ENCODE results near the gene NANS.

Gene NANS

DNA sequence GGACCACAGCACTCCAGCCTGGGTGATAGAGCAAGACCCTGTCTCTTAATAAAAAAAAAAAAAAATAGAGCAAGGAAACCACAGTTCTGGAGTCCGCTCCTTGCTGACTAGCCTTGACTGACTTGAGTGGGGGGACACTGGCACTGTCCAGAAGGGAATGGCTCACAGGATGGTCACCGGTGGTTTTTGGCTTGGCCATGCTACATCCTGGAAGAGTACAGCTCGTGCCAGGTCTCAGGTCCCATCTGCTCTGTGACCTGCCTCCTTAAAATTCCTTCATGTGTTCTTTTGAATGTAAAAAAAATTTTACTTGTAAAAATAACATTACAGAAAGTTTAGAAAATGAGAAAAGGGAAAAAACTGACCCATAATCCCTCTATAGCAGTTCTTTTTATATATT lies 5.6 kb downstream of the NANS start:
- TF ChIP-seq, protein P1, sequence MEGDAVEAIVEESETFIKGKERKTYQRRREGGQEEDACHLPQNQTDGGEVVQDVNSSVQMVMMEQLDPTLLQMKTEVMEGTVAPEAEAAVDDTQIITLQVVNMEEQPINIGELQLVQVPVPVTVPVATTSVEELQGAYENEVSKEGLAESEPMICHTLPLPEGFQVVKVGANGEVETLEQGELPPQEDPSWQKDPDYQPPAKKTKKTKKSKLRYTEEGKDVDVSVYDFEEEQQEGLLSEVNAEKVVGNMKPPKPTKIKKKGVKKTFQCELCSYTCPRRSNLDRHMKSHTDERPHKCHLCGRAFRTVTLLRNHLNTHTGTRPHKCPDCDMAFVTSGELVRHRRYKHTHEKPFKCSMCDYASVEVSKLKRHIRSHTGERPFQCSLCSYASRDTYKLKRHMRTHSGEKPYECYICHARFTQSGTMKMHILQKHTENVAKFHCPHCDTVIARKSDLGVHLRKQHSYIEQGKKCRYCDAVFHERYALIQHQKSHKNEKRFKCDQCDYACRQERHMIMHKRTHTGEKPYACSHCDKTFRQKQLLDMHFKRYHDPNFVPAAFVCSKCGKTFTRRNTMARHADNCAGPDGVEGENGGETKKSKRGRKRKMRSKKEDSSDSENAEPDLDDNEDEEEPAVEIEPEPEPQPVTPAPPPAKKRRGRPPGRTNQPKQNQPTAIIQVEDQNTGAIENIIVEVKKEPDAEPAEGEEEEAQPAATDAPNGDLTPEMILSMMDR (IDR thresholded peaks at IDR 0.05; ENCODE audit: insufficient read depth, low read length, poor library complexity, severe bottlenecking), result no peak
- H3K36me3 ChIP-seq (ENCODE audit: control insufficient read depth, insufficient read depth, low read length), result peaks cover 11% of the 10 kb centered on the region
- no peak overlapping the region for H3K4me3 ChIP-seq (replicated peaks; ENCODE audit: low read depth, low read length)
- no peak for DNase-seq (ENCODE audit: extremely low read depth, insufficient read length)
- no peaks in the 10 kb centered on the region for H3K27me3 ChIP-seq (replicated peaks; ENCODE audit: control insufficient read depth, insufficient read depth, low read length)

DNA sequence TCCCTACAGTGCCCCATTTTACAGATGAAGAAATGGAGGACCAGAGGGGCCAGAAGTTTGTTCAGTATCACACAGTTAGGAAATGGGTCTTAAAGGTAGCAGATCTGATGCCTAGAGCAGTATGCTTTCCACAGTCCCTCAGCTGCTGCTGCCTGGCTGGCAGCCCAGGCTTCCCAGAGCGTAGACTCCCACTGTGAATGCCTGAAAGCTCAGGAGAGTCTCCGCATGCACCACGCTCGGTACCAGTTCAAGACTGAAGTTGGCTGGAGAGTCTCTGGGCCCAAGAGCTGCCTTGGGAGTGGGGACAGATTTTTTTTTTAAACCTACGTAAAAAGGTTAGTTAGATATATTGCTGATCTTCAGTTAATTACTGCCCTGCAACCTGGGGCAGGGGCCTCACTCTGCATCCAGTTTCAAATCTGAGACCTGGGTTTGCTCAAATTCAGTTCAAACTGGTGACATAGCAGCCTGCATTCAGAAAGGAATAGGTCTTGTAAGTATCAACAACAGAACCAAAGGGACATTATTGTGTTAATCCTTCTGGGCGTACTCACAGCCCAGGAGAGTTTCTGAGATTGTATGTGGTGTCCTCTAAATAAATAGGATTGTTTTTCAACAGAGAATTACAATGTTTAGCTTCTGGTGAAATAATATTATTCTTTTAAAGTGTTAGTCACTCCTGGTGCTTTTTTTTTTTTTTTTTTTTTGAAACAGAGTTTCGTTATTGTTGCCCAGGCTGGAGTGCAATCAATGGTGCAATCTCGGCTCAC lies 8.3 kb downstream of the NANS start:
- TF ChIP-seq, protein P1 (IDR thresholded peaks at IDR 0.05; ENCODE audit: insufficient read depth, low read length, poor library complexity, severe bottlenecking), result no peak
- peaks cover 12% of the 10 kb centered on the region for H3K36me3 ChIP-seq (ENCODE audit: control insufficient read depth, insufficient read depth, low read length)
- no peaks in the 10 kb centered on the region for H3K27me3 ChIP-seq (replicated peaks; ENCODE audit: control insufficient read depth, insufficient read depth, low read length)
- DNase-seq (ENCODE audit: extremely low read depth, insufficient read length), result no peak
- no peak overlapping the region for H3K4me3 ChIP-seq (replicated peaks; ENCODE audit: low read depth, low read length)

DNA sequence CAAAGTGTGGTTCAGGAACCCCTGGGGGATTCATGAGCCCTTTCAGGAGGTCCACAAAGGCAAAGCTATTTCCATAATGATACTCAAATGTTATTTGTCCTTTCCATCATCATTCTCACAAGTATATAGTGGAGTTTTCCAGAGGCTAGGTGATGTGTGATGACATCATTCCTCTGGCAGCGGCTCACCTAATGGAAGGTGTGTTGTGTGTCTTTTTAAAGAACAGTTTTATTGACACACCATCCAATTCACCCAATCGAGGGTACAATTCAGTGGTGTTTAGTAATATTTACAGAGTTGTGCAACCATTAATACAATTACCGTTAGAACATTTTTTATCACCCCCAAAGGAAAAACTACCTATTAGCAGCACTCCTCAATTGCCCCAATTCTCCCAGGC lies 9.7 kb downstream of the NANS start:
- TF ChIP-seq, protein P1 (IDR thresholded peaks at IDR 0.05; ENCODE audit: insufficient read depth, low read length, poor library complexity, severe bottlenecking), result no peak
- Histone ChIP-seq H3K36me3 (ENCODE audit: control insufficient read depth, insufficient read depth, low read length) (peaks cover 8% of the 10 kb centered on the region), H3K4me3 (replicated peaks; ENCODE audit: low read depth, low read length) (no peak overlapping the region), H3K27me3 (replicated peaks; ENCODE audit: control insufficient read depth, insufficient read depth, low read length) (no peaks in the 10 kb centered on the region)
- DNase-seq (ENCODE audit: extremely low read depth, insufficient read length), result no peak

DNA sequence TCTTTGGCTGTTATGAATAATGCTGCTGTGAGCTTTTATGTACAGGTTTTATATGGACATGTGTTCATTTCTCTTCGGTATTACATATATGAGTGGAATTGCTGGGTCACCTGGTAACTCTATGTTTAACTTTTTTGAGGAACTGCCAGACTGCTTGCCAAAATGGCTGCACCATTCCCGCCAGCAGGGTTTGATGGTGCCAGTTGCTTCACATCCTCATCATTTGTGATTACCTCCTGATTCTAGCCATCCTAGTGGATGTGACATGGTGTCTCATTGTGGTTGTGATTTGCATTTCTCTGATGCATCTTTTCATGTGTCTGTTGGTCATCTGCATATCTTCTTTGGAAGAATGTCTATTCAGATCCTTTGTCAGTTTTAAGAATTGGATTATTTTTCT lies 10.7 kb downstream of the NANS start:
- TF ChIP-seq, protein P1 (IDR thresholded peaks at IDR 0.05; ENCODE audit: insufficient read depth, low read length, poor library complexity, severe bottlenecking), result no peak
- H3K4me3 ChIP-seq (replicated peaks; ENCODE audit: low read depth, low read length), result no peak overlapping the region
- H3K36me3 ChIP-seq (ENCODE audit: control insufficient read depth, insufficient read depth, low read length), result peaks cover 8% of the 10 kb centered on the region
- DNase-seq (ENCODE audit: extremely low read depth, insufficient read length), result no peak
- H3K27me3 ChIP-seq (replicated peaks; ENCODE audit: control insufficient read depth, insufficient read depth, low read length), result no peaks in the 10 kb centered on the region

DNA sequence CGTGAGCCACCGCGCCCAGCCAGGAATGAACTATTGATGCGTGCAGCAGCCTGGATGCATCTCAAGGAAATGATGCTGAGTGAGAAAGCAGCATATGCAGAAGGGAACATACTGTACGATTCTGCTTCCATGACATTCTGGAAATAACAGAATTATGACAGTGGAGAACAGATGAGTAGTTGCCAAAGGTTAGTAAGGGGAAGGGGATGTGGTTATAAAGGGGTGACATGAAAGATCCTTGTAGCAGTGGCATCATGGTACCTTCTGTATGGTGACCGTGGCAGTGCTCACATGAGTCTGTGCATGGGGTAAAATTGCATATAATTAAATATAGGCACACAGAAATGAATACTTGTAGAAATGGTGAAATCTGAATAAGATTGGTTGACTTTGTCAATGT lies 13.0 kb downstream of the NANS start:
- TF ChIP-seq, protein P1 (IDR thresholded peaks at IDR 0.05; ENCODE audit: insufficient read depth, low read length, poor library complexity, severe bottlenecking), result no peak
- no peak for DNase-seq (ENCODE audit: extremely low read depth, insufficient read length)
- Histone ChIP-seq H3K4me3 (replicated peaks; ENCODE audit: low read depth, low read length) (no peak overlapping the region), H3K36me3 (ENCODE audit: control insufficient read depth, insufficient read depth, low read length) (peaks cover 7% of the 10 kb centered on the region), H3K27me3 (replicated peaks; ENCODE audit: control insufficient read depth, insufficient read depth, low read length) (no peaks in the 10 kb centered on the region)

Data from GM06990 (cell line).